ENCODE results near the gene NEAT1.
"Not testable (repeated sequence)": the region's sequence is repeated elsewhere in the genome, so short reads cannot be mapped to it uniquely, and the experiment has no call there.

Gene NEAT1

DNA sequence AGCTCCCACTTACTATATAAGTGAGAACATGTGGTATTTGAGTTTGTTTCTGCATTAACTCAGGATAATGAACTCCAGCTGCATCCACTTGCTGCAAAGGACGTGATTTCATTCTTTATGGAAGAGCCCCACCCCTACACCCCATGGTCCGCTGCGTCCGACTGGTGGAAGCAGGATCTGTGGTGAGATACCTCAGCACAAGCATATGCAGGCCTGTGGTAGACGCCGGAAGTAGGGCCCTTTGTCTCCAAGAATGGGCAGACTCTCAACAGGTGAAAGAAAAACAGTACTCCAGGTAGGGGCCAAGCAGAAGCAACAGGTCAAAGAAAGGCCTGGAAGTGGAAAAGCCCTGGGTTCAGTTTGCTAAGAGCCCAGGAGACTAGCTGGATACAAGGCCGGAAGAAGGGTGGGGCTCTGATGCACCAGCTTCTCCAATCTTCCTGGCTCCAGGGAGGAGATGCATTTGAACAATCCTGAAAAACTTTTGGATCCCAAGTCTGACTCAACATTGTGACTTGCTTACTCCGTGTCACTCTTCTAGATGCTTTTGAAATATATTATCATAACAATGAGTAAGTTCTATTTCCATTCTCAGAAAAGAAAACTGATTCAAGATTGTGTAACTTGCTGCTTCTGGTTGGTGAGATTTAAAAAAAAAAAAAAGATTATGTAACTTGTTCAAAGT, 30.4 kb downstream of the NEAT1 start:
- no peak for DNase-seq (ENCODE audit: low spot score)

DNA sequence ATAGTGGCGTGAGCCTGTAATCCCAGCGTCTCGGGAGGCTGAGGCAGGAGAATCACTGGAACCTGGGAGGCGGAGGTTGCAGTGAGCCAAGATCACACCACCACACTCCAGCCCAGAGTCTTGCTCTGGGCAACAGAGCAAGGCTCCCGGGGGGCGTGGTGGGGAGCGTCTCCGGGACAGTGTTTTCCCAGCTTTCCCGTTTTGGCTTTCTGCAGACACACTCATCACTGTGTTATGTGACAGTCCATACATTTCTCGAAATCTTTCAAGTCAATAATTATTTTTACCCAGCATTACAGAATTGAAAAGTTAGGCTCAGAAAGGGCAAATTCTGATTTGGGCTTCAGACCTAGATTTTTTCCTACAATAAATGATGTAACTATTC, 31.7 kb downstream of the NEAT1 start:
- DNase-seq (ENCODE audit: low spot score), result no peak

DNA sequence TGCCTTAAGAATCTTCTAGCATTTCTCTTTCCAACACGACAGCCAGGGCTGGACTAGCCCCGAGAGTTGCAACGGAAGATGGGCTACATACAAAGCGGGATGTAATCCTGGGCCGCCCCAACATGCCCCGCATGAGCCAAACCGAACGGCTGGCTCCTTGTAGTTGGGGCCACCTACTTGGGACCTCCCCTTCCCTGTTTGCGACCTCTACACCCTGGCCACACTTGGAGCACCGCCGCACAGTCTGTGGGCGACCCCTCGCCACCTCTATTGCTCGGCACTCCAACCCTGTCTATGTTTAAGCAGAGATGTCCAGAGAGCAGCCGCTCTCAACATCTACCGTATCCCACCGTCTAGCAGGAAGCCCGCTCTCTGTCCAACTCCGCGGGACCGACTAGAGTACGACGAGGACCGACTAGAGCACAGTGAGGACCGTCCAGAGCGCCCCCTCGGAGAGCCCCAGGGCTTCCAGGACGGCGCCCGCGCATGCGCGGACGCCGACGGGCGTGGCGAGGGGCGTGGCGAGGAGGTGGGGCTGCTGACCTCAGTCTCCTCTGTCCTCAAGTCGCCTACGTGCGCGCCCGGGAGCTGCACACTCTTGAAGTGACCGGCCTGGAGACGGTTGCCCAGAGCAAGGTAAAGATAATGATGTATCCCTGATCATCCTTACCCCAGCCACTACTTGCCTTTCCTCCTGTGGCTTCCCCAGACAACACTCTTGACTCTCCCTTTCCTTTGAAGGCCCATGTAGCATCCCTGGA, 32.3 kb downstream of the NEAT1 start:
- DNase-seq (ENCODE audit: low spot score), result peak; percentile 86

DNA sequence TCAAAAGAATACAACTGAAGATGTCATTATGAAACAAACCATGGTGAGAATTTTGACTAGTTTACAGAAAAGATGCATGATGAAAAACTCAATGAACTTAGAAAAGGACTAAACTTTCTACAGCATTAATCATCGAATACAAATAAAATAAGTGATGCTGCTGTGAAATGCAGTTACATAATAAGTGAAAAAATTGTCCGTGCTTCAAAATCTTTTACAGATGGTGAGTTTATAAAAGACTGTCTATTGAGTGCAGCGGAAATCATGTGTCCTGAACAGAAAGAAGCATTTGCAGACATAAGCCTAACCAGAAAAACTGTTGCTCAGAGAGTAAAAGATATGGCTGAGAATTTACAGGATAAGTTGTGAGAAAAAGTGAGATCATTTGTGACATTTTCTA, 33.8 kb downstream of the NEAT1 start:
- DNase-seq (ENCODE audit: low spot score), result no peak

DNA sequence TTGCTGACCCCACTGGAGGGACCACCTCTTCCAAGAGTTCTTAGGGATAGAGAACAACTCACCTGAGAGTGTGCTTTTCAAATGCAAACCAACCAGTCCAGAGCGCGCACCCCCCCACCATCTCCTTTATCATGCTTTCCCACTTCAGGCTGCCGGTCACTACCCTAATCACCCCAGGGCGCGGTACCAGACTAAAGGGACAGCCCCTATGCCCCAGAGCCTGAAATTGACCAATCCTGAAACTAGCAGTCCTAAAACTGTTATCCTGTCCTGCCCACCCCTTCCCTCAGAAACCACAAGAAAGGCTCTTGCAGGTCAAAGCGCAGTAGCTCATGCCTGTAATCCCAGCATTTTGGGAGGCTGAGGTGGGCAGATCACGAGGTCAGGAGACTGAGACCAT, 37.0 kb downstream of the NEAT1 start:
- no peak for DNase-seq (ENCODE audit: low spot score)

DNA sequence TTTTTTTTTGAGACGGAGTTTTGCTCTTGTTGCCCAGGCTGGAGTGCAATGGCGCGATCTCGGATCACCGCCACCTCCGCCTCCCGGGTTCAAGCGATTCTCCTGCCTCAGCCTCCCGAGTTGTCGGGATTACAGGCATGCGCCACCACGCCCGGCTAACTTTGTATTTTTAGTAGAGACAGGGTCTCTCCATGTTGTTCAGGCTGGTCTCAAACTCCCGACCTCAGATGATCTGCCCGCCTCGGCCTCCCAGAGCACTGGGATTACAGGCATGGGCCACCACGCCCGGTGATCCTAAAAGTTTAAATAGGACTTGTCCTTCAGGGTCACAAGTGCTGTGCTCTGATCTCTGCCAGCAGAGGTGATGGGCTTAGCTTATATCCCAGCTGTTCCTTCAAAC, 42.9 kb downstream of the NEAT1 start:
- DNase-seq (ENCODE audit: low spot score), result not testable (repeated sequence)

DNA sequence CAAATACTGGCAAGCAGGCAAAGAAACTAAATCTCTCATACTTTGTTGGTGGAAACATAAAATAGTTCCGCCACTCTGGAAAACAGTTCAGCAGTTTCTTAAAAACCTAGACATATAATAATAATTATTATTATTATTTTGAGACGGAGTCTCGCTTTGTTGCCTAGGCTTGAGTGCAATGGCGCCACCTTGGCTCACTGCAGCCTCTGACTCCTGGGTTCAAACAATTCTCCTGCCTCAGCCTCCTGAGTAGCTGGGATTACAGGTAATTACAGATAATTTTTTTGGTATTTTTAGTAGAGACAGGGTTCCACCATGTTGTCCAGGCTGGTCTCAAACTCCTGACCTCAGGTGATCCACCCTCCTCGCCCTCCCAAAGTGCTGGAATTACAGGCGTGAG, 44.7 kb downstream of the NEAT1 start:
- not testable (repeated sequence) for DNase-seq (ENCODE audit: low spot score)

DNA sequence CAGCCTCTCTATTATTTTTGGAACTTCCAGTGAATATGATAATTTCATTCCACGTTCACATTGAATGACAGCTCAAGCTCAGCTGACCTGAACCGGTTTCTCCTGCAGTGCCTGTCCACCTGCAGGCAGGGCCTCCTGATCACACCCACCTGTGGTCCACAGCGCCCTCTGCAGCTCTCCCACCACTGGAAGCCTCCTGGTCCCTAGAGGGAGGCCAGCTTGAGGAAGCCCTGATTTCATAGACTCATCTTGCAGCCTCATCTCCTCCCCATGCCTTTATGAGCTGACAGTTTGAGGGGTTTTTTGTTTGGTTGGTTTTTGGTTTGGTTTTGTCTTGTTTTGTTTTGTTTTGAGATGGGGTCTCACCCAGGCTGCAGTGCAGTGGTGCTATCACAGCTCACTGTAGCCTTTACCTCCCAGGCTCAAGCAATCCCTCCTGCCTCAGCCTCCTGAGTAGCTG, 46.3 kb downstream of the NEAT1 start:
- peak; percentile 64 for DNase-seq (ENCODE audit: low spot score)

DNA sequence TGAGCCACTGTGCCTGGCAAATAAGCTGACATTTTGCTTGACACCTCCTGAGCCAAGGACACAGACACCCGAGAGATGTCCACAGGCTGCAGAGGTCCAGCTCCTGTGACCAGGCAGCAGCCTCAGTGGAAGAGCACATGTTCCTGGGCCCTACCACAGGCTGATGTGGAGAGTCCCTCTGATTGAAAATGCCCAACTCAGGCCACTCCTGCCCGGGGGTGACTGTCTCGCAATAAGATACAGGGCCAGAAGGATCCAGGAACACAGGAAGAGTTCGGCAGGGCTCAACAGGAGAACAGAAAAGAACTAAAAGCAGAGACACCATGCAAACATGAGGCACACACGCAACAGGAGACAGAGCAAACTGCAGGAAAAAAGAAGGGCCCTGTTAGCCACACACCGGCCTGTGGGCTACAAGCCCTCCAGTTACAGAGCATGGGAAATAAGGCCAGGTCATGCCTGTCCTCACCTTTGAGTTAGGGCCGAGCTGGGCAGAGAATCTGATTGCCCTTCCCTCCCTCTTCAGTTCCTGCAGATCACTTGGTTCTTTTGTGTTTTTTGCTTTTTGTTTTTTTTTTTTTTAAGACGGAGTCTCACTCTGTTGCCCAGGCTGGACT, 47.9 kb downstream of the NEAT1 start:
- DNase-seq (ENCODE audit: low spot score), result no peak

DNA sequence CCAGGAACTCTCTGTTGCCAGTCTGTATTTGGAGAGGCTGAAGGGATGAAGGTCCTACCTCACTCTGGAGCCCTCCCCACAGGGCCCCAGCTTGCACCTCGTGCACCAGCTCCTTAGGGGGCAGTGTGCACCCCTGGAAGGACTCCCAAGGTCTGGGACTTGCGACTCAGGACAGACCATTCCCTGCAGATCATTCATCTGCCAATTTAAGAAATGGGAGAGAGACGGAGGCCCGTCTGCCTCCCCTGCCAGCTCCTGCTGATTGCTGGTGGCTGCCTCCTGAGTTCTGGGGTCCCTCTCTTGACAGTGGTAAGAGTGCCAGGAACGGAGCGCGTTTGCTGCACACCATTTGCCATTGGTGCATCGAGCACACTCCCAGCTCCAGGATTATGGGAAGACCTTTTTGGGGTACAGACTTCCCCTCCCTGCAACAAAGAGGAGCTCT, 48.9 kb downstream of the NEAT1 start:
- DNase-seq (ENCODE audit: low spot score), result no peak

DNA sequence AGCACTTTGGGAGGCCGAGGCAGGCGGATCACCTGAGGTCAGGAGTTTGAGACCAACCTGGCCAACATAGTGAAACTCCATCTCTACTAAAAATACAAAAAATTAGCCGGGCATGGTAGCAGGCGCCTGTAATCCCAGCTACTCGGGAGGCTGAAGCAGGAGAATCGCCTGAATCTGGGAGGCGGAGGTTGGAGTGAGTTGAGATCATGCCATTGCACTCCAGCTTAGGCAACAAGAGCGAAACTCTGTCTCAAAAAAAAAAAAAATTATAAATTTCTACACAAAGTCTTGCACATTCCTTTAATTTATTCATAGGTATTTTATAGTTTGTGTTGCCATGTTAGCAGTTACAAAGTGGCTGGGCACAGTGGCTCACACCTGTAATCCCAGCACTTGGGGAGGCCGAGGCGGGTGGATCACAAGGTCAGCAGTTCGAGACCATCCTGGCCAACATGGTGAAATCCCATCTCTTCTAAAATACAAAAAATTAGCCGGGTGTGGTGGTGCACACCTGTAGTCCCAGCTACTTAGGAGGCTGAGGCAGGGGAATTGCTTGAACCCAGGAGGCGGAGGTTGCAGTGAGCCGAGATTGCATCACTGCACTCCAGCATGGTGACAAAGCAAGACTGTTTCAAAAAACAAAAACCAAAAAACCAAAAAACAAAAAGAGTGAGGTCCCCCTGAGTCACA, 50.1 kb downstream of the NEAT1 start:
- not testable (repeated sequence) for DNase-seq (ENCODE audit: low spot score)

DNA sequence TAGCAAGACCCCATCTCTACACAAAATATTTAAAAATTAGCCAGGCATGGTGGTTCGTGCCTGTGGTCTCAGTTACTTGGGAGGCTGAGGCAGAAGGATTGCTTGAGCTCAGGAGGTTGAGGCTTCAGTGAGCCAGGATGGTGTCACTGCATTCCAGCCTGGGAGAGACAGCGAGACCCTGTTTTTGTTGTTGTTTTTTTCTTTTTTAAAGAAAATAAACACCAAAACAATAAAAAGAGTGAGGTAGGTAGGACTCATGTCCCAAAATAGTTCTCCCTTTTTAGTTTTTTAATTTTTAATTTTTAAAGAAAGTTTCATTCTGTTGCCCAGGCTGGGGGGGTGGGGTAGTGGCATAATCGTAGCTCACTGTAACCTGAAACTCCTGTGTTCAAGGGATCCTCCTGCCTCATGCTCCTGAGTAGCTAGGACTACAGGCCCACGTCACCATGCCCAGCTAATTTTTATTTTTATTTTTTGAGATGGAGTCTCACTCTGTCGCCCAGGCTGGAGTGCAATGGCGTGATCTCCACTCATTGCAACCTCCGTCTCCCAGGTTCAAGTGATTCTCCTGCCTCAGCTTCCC, 50.8 kb downstream of the NEAT1 start:
- DNase-seq (ENCODE audit: low spot score), result no peak

DNA sequence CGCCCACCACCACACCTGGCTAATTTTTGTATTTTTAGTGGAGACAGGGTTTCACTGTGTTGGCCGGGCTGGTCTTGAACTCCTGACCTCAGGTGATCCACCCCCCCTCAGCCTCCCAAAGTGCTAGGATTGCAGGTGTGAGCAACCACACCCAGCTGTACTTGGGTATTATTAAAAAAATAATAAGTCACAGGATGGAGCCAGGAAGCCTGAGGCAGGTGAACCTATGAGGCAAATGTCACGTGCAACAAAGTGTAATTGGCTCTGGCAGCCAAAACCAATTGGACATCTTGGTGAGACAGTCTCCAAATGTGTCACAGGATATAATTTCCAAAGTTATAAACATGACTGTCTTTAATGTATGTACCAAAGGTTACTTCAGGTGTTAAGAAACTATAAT, 52.3 kb downstream of the NEAT1 start:
- DNase-seq (ENCODE audit: low spot score), result no peak

DNA sequence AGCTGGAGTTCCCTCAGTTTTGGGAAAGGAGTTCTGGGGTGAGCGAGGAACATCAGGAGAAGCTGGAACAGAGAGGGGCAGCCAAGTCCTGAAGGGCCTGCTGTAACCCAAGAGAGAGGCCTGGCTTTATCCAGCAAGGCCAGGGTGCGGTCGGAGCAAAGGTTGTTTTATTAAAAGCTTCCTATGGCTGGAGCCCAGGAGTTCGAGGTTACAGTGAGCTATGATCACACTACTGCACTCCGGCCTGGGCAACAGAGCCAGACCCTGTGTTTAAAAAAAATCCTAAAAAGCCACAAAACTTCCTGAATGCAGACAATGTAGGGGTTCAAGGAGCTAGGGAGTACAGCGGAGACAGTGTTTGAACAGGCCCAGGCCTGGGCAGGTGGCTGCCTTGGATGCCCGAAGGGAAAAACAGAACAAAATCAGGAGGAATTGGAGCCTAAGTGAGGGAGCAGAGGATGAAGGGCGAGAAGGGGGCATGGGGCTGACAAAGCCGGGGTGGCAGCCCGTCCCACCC, 54.1 kb downstream of the NEAT1 start:
- DNase-seq (ENCODE audit: low spot score), result no peak

DNA sequence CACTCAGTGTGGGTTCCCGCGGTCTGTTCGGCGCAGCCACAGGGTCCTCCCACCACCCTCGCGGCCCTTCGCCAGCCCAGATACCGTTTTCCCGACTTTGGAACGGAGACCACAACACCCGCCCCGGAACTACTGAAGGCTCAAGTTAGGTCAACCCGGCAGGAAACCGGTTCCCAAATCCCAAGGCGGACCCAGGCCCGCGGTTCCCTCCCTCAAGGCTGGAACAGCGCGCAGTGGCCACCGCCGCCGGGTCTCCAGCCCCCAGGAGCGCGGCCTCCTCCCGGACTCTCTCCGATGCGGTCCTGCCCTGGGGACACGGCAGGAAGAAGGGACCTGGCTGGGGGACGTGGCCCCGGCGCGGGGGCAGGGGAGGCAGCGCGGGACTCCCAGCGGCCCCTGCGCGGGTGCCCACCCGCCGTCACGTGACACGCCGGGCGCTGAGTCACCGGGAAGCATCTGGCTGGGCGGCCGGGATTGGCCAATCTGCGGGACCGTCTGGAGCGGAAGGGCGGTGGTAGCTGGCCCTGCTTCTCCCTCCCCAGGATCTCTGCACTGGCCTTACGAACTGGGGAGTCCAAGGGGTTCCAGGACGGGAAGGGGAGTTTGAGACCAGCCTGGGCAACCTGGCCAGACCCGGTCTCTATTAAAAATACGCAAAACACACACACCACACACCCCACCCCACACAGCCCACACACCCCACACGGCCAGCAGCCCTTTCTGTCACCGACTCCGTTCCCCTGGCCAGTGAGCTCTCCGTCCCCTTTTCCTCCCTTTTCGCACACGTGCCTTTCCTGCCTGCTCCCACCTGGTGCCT, 54.8 kb downstream of the NEAT1 start:
- peak; percentile 95 for DNase-seq (ENCODE audit: low spot score)

DNA sequence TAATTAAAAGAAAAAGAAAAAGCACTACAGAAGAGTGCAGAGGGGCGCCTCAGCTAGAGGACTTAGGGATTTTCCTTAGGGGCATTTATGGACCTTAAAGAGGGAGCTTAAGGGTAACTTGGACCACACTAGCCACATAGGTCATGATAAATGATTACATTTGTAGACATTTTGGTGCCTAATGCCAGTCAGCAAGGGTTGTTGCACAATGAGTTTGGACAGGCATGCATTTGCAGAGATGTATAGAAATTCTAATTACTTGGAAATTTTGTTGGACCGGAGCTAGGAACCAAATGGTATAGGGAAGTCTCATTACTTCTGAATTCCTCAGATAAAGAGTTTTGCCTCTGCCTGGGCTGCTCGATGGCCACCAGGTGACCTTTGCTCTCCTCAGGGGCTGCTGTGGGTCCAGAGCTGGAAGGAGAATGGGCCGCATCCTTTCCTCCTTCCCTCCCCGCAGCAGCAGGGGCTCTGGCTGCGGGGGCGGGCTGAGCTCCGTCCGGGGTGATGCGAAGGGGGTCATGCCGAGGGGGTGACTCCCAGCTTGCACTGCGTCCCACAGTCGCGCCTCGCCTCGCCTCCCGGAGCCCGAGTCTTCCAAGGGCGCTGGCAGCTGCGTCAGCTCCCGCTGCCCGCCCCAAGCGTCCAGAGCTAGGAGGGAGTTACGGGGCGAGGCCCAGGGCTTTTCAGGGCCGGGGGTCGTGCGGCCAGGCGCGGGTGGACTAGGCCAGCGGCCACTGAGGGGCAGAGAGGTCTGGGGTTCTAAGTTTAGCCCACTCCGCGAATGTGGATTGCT, 56.0 kb downstream of the NEAT1 start:
- DNase-seq (ENCODE audit: low spot score), result no peak

DNA sequence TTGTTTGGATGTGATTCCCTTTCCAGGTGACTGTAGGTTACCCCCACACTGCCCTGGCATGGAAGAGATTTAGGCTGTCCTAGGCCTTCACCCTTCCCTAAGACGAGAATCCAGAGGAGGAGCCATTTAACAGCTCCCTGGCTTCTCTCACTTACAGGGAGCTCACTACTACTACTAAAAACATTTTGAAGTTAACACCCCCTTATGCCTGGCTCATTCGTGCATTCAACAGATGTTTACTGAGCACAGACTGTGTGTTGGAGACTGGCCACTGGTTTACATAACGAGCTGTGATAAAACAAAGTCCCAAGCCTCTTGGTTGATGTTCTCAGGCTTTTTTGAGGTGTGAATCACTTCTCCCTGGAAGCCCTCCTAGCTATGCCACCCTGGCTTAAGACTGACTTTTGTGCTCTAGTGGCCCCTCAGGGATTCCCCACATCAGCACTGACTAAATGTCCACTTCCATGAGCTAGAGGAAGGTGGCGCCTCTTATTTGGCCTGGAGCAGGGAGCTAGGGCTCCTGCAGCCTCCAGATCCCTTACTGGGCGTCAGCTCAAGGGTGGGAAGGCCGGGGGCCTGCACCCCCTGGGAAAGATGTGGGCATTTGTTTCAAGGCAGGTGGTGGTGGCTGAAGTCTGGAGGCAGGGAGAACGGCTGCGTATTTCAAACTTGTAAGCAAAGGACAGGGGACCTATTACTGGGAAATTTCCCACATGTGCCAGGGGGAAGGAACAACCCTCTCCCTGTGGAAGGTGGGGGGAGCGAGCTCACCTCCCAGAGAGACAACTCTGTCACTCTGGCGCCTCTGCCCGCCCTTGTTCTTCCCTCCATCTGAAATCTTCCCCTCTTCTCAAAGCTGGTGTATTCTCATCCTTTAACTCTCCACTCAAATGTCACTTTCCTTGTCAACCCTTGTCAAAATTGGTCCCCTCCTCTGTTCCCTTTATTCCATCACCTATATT, 56.9 kb downstream of the NEAT1 start:
- no peak for DNase-seq (ENCODE audit: low spot score)

DNA sequence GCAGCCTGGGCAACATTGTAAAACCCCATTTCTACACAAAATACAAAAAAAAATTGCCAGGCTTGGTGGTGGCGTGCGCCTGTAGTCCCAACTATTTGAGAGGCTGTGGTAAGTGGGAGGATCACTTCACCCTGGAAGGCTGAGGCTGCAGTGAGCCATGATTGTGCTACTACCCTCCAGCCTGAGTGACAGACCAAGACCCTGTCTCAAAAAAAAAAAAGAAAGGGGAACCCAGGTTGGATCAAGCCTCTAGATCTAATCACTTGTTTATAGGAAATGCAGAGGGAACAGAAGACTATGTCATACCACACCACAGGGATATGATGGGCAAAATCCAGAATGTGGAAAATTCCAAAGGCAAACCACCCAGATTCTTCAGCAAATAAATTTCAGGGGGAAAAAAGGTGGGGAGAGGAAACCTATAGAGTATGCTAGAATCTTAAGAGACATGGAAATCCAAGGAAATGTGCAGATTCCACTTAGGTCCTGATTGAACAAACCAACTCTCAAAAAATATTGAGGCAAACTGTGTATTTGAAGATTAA, 59.8 kb downstream of the NEAT1 start:
- DNase-seq (ENCODE audit: low spot score), result no peak

DNA sequence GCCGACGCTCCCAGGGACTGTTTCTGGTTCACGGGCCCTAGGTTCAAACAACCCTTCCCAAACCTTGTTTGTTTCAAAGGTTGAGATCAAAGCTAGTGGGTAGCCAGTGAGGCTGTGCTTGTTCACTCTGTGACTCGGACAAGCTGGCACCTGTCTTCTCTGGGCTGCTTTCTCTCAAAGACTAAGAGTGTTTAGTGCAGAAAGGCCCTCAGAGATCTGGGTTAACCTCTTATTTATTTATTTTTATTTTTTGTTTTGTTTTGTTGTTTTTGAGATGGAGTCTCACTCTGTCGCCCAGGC, 63.3 kb downstream of the NEAT1 start:
- no peak for DNase-seq (ENCODE audit: low spot score)

Data from activated CD4-positive, alpha-beta T cell treated with anti-CD3 and anti-CD28 coated beads, Interleukin-2, Interleukin-4, amounts not matched to agents 100 ng/mL and 50 ng/mL, durations not matched to agents 16 hours and 8 hours (primary cell).